GM03348 (cell line): ENCODE measurements around the gene WIPF1.

Source experiments
- DNase-seq: peaks from one replicate; pipeline ENCODE4 v3.0.0; 2012; ENCODE audit warnings: low spot score

Gene WIPF1, protein sequence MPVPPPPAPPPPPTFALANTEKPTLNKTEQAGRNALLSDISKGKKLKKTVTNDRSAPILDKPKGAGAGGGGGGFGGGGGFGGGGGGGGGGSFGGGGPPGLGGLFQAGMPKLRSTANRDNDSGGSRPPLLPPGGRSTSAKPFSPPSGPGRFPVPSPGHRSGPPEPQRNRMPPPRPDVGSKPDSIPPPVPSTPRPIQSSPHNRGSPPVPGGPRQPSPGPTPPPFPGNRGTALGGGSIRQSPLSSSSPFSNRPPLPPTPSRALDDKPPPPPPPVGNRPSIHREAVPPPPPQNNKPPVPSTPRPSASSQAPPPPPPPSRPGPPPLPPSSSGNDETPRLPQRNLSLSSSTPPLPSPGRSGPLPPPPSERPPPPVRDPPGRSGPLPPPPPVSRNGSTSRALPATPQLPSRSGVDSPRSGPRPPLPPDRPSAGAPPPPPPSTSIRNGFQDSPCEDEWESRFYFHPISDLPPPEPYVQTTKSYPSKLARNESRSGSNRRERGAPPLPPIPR

DNA sequence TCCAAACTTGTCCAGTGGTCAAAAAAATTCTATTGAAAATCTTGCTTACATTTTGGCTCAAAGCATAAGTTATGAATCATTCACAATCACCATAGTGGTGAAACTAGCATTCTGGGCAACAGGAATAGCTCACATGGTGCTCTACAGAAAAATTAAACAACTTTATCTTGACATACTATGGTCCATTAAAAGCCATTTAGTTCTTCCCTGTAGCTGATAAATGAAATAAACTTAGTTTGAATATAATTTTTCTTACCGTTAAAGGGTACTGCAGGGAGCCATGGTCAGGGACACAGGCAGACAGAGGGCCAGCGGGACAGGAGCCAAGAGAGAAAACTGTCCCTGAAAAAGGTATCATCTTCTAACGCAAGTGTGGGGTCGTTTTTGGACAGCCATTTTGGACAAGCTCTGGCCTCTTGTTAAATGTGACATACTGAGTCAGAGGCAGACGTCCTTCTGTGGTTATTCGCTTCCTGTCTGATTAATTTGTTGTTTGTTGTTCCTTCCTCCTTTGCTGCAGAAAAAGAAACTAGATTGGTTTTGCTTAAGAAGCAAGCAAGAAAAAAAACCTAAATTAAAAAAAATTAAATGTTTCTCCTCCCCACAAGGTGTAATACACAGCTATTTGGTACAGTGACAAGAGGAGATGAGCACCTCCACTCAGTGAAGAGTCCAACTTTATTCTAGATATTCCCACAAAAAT, at the start of gene WIPF1:
Gene WIPF1, minus strand, starts transcription at position 460 of the 703 bp plus-strand sequence. CDS start 12,231 bp downstream, outside the sequence.
- peak; percentile 48 for DNase-seq

DNA sequence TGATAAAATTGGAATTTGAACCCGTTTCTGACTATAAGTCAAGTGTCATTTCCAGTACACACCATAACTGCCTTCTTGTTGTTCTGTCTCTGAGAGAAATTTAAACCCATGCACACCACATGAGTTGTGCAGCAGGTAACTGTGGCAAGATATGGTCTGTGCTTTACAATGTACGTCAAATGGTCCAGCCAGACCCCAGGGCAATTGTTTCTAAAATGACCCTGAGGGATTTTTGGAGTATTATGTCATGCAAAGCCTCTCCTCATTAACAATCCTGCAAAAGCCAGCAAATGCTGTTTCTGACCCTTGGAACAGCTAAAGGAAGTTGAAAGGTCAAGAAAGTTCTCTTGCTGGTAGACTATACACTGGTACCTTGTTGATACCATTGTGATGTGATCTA, 47.7 kb upstream of the WIPF1 start:
- no peak for DNase-seq

DNA sequence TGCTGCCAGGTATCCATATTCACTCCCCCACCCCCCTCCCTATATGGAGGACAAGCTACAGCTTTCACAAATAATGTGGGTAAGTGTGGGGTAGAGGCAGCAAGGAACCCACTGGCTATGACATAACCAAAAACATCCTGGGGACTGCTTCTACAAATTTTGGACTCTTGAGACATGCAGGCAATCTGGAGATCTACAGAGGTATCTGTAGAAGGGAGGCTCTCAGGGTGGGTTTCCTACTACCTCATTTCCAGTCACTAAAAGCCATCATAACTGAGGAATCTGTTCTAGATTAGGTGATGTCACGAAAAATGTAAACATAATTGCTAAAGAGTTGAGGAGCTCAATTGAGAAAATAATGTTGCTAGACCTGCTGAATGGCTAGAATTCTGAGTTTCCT, 46.8 kb upstream of the WIPF1 start:
- DNase-seq, result no peak

DNA sequence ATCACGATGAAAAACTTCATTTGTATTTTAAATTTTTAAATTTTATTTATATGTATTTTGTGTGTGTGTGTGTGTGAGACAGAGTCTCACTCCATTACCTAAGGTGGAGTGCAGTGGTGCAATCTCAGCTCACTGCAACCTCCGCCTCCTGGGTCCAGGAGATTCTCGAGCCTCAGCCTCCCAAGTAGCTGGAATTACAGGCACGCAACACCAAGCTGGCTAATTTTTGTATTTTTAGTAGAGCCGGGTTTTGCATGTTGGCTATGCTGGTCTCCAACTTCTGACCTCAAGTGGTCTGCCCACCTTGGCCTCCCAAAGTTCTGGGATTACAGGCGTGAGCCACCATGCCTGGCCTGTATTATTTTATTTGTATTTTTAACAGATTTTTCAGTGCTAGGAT, 45.8 kb upstream of the WIPF1 start:
- no peak for DNase-seq

DNA sequence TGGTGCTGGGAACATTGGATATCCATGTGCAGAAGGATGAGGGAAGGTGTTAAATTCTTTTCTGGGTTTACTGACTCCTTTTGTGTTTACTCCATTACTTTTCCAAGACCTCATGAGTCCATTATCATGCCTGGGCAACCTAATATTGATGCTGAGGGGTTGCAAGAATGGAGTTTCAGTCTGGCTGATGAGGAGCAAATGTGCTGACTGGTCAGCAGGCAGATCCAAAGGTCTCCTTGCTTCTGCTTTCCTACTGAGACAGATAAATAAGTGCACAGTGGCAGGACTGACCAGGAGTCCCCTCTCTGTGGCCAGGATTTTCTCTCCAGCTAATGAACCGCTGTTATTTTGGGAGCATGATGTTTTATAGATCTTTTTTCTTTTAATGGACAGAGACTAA, 43.6 kb upstream of the WIPF1 start:
- DNase-seq, result no peak

DNA sequence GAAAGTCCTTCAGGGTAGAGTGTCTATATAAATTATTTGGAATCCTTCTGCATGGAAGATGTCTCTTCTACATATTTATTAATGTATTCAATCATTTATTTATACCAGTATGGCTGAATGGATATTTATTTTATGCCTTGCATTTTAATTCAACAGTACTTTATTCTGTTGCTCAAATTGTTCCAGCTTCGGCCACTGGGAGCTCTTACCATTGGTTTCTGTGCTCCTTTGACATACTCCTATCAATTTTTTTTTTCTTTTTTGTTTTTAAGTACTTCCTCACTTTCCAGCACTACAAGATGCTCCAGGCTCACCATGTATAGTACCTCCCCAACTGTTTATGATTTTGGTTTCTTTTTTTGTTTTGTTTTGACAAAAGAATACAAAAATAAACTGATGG, 39.4 kb upstream of the WIPF1 start:
- no peak for DNase-seq

DNA sequence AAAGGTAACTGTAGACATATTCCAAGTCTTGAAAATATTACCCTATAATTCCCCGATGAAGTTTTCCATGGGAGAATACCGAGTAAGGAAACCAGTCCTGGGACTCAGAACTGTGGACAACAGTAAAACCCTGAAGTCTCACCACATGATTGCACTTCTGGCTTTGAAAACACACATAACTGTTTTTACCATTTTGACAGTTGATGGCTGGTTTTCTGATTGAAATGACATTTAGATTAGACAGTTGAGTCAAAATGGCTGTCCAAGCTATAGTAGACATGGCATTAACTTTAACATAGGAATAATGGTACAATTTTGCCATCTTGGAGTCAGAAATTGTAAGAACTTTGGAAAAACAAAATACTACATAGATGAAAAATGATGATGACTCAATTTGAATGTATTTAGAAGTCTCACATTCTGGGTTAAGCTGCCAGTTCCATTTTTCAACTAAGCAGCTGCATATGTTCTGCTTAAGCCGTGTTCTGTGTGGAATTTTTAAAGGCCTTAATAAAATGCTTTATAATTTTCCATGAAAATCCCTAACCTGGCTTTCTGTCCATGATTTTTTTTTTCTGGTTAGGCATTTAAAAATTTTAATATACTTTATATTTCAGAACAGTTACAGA, 38.3 kb upstream of the WIPF1 start:
- DNase-seq, result peak; percentile 53

DNA sequence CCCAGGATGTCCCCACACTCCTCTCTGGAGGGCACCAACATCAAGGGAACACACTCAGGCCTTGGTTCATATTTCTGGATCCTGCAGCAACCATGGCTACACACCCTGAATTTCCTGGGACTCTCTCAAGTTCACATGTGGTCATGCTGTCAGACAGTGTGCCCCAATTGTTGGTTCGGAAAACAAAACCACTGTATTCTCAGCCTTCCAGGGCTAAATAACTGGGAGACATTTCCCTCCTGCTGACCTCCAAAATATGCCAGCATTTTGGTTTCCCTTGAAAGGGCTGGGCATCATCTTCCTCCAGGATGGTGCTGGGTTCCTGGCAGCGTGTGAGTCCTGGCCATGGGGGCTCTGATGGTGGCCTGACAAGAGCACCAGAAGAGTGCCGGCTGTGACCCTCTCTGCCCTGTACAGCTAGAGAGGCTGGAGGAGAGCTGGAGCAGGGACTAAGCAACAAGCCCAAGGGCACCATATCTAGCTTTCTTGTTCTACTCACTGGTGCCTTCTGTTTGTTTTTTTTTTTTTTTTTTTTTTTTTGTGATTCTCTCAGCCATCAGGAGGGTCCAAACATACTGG, 37.5 kb upstream of the WIPF1 start:
- no peak for DNase-seq

DNA sequence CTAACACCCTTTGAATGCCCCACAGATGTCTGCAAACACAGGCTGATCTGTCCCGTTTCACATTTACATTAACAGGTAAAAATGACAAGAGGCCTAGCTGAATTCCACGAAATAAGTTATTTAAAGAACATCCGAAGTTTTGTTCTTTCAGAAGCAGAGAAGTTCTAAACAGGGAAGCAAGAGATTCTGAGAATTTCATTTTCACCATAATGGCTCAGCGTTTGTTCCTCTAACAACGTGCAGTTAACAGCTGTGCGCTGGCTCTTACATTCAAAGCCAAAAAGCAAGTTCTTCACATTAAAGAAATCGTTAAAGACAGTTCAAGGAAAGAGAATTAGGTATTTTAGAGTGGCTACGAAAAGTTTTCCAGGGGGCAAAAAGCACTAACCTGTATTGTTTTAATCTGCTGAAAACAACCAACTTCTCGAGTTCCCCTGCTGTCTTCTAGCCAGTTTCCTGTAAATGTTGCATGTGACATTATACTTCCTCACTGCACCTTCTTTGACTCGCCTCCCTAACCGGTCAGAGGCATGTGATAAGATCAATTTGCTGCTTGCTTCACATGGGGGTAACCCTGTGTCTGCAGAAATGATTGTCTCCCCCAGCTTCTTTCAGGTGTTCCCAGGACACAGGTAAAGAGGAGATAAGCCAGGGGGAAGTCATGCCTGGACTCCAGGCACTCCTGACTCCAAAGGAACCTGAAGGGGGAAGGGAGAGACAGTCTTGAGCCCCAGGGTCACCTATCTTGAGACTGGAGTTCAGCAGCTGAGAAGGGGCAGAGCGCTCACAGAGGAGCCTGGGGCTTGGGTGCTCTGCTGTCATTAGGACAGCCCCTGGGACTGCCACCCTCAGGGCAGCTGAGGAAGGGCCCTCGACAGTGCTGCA, 36.8 kb upstream of the WIPF1 start:
- no peak for DNase-seq

DNA sequence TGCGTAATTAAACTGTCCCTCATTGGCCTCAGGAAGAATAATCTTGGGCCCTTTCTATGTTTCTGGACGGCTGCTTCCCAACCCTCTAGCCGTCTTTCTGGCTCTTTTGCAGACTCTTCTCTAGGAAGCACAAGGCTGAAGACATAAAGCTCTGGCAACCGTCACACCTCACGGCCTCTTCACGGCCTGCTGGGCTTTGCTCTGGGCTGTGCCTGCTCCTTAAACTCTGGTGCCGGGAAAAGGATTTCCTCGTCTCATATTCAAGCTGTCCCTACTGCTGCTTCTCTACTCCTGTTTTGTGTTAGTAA, 36.0 kb upstream of the WIPF1 start:
- peak; percentile 18 for DNase-seq

DNA sequence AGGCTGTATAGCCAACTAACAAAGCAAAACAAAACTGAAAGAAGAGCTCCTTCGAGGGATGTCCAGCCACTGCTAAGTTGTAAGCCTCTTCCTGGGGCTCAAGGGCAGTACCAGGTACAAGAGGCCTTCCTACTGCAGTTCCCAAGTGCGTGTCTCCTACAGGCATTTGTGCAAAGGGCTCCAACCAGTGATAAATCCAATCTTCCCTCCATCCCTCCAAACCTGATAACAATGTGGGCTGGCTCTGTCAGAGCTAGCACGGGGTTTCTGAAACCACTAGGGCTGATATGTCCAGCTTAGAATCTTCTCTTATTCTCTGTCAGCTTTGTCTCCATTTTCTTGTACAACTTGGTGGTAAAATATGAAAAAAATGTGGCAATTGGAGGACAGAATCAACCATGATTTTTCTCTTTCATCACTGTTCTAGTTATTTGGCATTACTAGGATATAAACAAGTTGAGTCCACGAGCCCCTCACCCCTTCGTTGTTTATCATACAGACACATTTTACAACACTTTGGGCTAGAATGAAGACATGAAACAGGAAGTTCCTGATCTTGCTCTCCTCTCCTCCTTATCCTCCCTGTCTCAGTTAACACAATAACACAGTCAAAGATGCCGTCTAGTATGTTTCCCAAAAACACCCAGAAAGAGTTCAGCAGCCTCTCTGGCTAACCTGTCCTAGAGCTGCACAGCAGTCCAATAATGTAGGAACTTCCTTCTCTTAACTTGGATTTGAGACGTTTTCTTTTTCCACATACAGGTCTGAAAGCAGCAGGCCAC, 35.4 kb upstream of the WIPF1 start:
- DNase-seq, result peak; percentile 18

DNA sequence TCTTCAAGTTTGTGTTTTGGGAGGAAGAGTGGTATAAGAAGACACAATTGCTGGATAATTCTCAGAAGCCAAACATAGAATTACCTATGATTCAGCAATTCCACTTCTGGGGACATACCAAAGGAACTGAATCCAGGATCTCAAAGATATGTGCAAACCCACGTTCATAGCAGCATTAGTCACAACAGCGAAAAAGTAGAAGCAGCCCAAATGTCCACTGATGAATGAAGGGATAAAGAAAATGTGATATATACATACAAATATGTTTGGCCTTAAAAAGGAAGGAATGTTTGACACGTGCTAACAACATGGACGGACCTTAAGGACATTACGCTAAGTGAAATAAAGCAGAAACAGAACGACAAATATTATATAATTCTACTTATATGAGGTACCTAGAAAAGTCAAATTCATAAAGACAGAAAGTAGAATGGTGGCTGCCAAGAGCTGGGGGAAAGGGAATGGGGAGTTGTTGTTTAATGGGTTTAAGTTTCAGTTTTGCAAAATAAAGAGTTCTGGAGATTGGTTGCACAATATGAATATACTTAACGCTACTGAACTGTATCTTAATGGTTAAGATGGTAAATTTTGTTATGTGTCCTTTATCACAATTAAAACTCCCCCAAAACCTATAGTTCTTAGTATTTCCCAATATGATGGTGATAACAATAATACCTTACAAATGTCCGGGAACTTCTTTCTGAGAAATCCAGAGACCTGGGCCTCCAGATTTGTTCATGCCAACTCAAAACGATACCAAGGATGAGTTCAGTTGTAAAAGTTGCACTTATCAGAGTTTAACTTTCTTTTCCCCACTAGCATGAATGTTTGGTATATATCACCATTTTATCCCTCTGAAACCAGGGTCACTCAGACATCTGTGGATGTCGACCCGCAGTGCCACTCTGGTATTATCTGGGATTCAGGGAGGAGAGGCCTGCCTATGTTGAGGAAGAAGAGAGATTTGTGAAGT, 33.7 kb upstream of the WIPF1 start:
- peak; percentile 66 for DNase-seq

DNA sequence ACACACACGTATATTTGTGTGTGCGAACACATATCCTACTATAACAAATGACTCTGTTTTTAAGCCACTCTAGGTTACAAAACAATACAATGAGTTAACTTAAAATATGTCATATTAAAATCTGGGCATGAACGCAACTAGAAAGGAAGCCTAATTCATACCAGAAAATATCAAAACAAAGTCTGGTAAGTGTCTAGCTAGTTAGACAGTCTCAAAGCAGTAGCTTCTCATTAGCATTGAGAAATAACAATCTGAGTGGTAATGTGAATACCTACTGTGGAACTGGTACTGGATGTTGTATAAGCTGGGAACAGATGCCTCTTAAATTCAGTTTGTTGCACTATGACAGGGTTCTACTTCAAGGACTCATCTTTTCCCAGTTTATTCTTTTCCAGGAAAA, 32.5 kb upstream of the WIPF1 start:
- DNase-seq, result no peak

DNA sequence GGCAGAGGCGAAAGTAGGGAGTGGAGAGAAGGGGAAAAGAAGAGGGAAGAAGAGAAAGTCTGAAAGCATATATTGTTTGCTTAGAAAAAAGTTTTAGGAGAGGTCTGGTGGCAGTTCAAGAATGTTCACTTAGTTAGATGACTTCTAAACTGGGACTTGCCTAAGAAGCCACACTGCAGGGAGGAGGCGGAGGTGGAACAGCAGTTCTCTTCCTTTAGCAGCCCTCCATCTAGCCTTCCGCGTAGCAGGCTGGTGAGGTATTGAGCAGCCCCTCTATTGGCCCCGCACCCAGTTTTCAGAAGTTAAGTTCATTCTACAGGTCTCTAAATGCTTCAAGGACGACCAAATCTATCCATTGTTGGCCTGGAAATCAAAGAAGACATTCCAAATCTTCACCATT, 31.9 kb upstream of the WIPF1 start:
- DNase-seq, result no peak

DNA sequence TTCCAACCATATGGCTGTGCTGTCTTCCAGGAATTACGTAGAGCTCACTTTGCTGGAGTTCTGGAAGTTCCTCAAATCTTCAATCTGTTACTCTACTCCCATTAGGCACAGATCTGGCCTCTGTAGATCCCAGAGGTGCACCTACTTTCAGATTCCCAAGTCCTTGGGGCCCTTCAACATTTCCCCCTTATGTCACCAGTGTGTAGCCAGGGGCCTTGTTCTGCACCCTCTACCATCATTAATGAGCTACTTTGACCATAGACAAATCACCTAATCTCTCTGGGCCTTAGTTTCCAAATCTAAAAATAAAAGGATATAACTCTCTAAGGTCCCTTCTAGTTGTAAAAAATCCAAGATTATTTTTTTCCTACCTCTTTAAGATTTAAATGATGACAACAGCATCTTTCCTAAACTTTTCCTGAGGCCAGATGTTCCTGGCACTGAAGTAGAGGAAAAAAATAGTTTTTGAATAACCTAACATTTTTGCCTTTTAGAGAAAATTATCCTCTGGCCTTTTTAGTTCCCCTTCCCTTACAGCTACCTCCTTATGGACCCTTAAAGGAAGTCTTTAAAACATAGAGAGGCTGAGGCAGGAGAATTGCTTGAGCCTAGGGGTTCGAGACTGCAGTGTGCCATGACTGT, 31.0 kb upstream of the WIPF1 start:
- no peak for DNase-seq

DNA sequence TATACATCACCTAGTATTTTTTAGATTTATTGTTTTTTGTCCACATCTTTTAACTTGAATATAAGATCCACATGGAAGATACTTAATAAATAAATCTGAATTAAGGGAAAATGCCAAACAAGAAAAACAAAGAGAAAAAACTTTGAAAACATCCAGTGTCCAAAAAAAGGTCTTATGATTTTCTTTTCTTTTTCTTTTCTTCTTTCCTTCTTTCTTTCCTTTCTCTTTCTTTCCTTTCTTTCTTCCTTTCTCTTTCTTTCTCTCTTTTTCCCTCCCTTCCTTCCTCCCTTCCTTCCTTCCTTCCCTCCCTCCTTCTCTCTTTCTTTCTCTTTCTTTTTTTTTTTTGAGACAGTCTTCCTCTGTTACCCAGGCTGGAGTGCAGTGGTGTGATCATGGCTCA, 29.6 kb upstream of the WIPF1 start:
- no peak for DNase-seq

DNA sequence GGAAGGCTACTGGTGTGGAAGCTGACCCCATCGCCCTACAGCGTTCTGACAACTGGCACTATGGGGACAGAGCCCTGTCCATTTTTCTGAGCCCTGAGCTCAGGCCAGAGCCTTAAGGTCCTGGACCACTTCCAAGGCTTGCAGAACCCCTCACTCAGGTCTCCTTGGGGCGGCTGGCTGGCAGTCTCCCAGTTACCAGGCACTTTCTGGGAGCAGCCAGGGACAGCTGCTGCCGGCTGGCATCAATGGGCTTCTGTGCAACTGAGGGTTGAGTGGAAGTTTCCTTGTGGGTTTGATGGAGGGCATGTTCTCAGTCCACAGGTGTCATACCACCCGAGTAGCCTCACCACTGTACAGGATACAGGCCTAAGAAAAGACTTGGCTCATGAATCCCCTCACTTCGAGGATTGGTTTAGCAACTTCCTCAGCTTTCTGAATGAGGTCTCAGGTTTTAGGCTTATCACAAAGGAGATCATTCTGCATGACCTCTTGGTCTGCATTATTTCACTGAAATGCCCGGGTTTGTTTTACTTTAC, 27.4 kb upstream of the WIPF1 start:
- DNase-seq, result no peak

DNA sequence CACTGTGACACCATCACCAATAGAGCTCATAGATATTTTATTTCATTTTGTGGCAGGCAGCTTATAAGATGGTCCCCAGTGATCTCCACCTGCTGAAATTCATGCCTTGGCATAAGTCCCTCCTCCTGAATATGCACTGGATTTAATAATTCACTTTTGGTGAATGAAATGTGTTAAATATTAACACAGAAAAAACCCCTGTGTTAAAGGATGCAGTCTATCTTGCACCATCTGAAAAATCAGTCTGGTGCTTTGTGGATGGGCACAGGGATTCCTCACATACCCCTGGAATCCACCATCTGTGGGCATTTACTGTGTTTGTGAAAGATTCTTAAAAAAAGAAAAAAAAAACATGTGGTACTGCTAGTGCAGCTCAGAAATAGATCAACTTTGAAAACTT, 26.1 kb upstream of the WIPF1 start:
- DNase-seq, result no peak

DNA sequence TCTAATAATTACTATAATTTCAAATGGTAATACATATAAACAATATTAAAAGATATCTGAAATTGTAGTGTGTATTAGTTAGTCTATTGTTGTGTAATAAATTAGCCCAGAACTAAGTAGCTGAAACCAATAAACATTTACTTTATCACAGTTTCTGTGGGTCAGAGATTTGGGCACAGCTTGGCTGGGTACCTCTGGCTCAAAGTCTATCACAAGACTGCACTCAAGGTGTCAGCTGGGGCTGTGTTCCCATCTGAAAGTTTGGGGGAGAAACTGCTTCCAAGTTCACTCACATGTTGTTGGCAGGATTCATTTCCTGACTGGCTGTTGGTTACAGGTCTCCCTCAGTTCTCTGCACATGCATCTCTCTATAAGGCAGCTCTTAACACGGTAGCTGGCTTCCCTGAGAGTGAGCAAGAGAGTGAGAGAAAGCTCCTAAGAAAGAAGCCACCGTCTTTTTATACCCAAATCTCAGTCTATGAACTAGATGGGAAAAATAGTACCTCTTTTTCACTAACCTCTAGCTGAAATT, 25.6 kb upstream of the WIPF1 start:
- no peak for DNase-seq
